Endothelial cell (in vitro differentiated cells): ENCODE data around the gene ESYT1. TPM values are rescaled to one million over a fixed set of nuclear protein-coding genes. Genes with fewer than 3 reads are reported as not detected.
A peak's percentile ranks its signal among the peaks of the same experiment; 100 is the strongest.

Experiments used
- DNase-seq: peaks from one replicate; pipeline ENCODE4 v3.0.0; 2021; ENCODE audit warnings: low spot score
- H3K27ac Mint-ChIP-seq: one replicate; pipeline ENCODE4 v1.8.0; 2021; ENCODE audit warnings: mixed read lengths, inconsistent platforms; ENCODE audit not compliant: unreplicated experiment
- H3K27me3 Mint-ChIP-seq: one replicate; pipeline ENCODE4 v1.8.0; 2021; ENCODE audit warnings: mild to moderate bottlenecking, moderate library complexity, mixed read lengths, inconsistent platforms; ENCODE audit not compliant: unreplicated experiment
- H3K36me3 Mint-ChIP-seq: one replicate; pipeline ENCODE4 v1.8.0; 2021; ENCODE audit warnings: mild to moderate bottlenecking, low read depth, mixed read lengths, inconsistent platforms; ENCODE audit not compliant: unreplicated experiment
- H3K4me1 Mint-ChIP-seq: one replicate; pipeline ENCODE4 v1.8.0; 2021; ENCODE audit warnings: mild to moderate bottlenecking, mixed read lengths, inconsistent platforms; ENCODE audit not compliant: unreplicated experiment
- H3K4me3 Mint-ChIP-seq: one replicate; pipeline ENCODE4 v1.8.0; 2021; ENCODE audit warnings: mild to moderate bottlenecking, mixed read lengths, inconsistent platforms; ENCODE audit not compliant: unreplicated experiment
- H3K9me3 Mint-ChIP-seq: one replicate; pipeline ENCODE4 v1.8.0; 2021; ENCODE audit warnings: mixed read lengths, inconsistent platforms; ENCODE audit not compliant: unreplicated experiment
- CTCF ChIP-seq: fragments of 200-600 bp; sonication (generic); IDR thresholded peaks from one replicate; pipeline ENCODE4 v1.5.0; 2021; ENCODE audit warnings: antibody characterized with exemption; ENCODE audit not compliant: unreplicated experiment
- total RNA-seq: library from RNA; stranded (reverse); fragmentation: NEBNext Ultra II Directional; extraction: Animal tissue kit (Norgen Biotek cat#: 25700); gene quantifications from one replicate; pipeline ENCODE4 v1.2.1, GENCODE V29; 2021; ENCODE audit not compliant: unreplicated experiment

Gene ESYT1
- total RNA-seq, 1 donor from 2014 or later: 302 TPM

- TF ChIP-seq CTCF: no peak
- H3K27me3 Mint-ChIP-seq: peaks cover 28% of the 10 kb centered on the region
- H3K4me3 Mint-ChIP-seq: peak overlapping the region; percentile 96
- no peaks in the 10 kb centered on the region for H3K9me3 Mint-ChIP-seq
- H3K27ac Mint-ChIP-seq: peak overlapping the region; percentile 81
- DNase-seq: no peak
- peaks cover 32% of the 10 kb centered on the region for H3K36me3 Mint-ChIP-seq
- peaks cover 33% of the 10 kb centered on the region for H3K4me1 Mint-ChIP-seq
Measured at GRCh38 chr12:56188131-56188777, 60.2 kb downstream of the ESYT1 start.

GRCh38 chr12:56188778-56189098 lies 60.7 kb downstream of the ESYT1 start:
- peak; percentile 46 for DNase-seq
- no peak for TF ChIP-seq CTCF
- peaks cover 37% of the 10 kb centered on the region for H3K4me1 Mint-ChIP-seq
- H3K36me3 Mint-ChIP-seq: peaks cover 32% of the 10 kb centered on the region
- H3K27me3 Mint-ChIP-seq: peaks cover 28% of the 10 kb centered on the region
- H3K9me3 Mint-ChIP-seq: no peaks in the 10 kb centered on the region
- peak overlapping the region; percentile 96 for H3K4me3 Mint-ChIP-seq
- peak overlapping the region; percentile 81 for H3K27ac Mint-ChIP-seq

GRCh38 chr12:56189099-56189917 lies 61.2 kb downstream of the ESYT1 start, which contains the start of gene SMARCC2:
Gene SMARCC2, minus strand, starts transcription at chr12:56189483. Its CDS starts 22 bp downstream, at chr12:56189461.
- Mint-ChIP-seq H3K27me3 (peaks cover 28% of the 10 kb centered on the region), H3K9me3 (no peaks in the 10 kb centered on the region), H3K36me3 (peaks cover 32% of the 10 kb centered on the region), H3K4me1 (peaks cover 37% of the 10 kb centered on the region), H3K4me3 (peak within 1 kb of the TSS; percentile 97), H3K27ac (peak within 1 kb of the TSS; percentile 95)
- TF ChIP-seq CTCF: peak; percentile 86
- peak; percentile 95 for DNase-seq

GRCh38 chr12:56189918-56190694 lies 62.0 kb downstream of the ESYT1 start:
- peaks cover 28% of the 10 kb centered on the region for H3K27me3 Mint-ChIP-seq
- peak overlapping the region; percentile 95 for H3K27ac Mint-ChIP-seq
- H3K4me1 Mint-ChIP-seq: peaks cover 37% of the 10 kb centered on the region
- H3K4me3 Mint-ChIP-seq: peak overlapping the region; percentile 97
- TF ChIP-seq CTCF: peak; percentile 60
- H3K36me3 Mint-ChIP-seq: peaks cover 26% of the 10 kb centered on the region
- peak; percentile 88 for DNase-seq
- no peaks in the 10 kb centered on the region for H3K9me3 Mint-ChIP-seq
